ENCODE results near the gene EFNA1. TPM values are rescaled to one million over a fixed set of nuclear protein-coding genes. Genes with fewer than 3 reads are reported as not detected.

Gene EFNA1
- total RNA-seq, 1 experiment from 2014 or later: 19.7 TPM

DNA sequence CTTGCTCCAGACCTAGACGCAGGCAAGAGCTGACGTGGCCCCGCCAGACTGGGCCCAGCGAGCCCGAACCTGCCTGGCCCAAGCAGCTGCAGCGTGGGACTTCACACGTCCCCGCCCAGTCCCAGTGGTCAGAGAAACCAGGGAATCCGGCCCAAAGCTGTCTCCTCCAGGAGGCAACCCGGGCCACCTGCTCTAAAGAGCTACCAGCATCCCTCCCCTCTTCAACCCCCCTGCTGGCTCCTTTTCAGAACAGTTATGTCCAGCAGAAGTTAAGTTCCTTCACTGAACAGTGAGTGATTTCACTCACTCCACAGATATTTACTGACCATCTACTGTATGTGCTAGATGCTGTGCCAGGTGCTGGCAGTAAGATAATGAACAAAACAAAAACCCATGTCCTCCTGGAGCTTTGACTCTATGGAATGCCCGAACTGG is 2.1 kb upstream of the EFNA1 start:
- POLR2A ChIA-PET: interaction anchor here (0.8 kb wide), 1 partner anchor 10 kb away, joined by 3 read pairs; no protein-coding TSS in a partner anchor
- no peak overlapping the region for H3K27ac ChIP-seq (ENCODE audit: low read depth, low read length)

DNA sequence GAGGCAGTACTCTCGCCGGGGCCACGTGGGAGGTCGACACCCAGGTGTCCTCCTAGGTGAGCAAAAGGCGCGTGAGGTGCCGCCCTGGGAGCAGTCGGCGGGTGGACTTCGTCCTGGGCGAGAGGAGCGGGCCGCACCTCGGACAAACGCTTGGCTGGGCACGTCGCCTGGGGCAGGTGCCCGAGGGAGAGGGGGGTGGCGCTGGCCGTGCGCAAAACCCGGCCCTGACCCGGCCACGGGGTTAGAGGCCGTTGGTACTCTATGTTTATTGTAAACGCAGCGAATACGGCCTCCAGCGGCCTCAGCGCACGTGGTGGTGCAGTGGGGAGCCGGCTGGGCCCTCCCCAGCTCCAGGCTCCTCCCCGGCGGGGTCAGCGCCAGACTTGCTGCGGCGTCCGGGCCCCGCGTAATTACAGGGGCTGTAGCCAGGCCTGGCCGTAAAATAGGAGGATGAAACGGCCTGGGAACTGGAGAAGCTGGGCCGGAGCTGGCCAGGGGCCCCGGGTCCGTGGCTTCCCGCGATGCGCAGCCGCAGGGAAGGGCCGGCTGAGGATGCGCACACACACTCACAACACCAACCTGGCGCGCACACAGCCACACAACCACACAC is 1.6 kb upstream of the EFNA1 start:
- H3K27ac ChIP-seq (ENCODE audit: low read depth, low read length): no peak overlapping the region; the same call in 1 of the 2 replicates
- ChIA-PET CTCF (no interaction called here), RAD21 (ENCODE audit: low non-redundant PET in 1 of 2, low total read pairs in 2 of 2, uncharacterized antibody in 2 of 2, unreplicated experiment in 2 of 2) (no interaction called here), POLR2A (no interaction called here)
- H3K79me2 ChIP-seq (ENCODE audit: insufficient read depth, low read length): peaks cover 32% of the 10 kb centered on the region
- H3K9ac ChIP-seq (ENCODE audit: low read length): no peak overlapping the region
- H3K9me2 ChIP-seq (ENCODE audit: insufficient read depth): no peaks in the 10 kb centered on the region
- ATAC-seq: no peak
- H3K4me3 ChIP-seq (replicated peaks in 1 of 2; ENCODE audit: low read depth in 1 of 2, low read length in 2 of 2): no peak overlapping the region
- peak overlapping the region; percentile 99 for H3K4me2 ChIP-seq (ENCODE audit: low read length)
- no TSS peak for BruUV-seq (replicated peaks)
- no peaks in the 10 kb centered on the region for H3K27me3 ChIP-seq (ENCODE audit: insufficient read depth, low read length)
- H4K20me1 ChIP-seq (ENCODE audit: insufficient read depth): no peaks in the 10 kb centered on the region
- H3K9me3 ChIP-seq (ENCODE audit: control insufficient read depth in 1 of 2, insufficient read depth in 1 of 2, low read depth in 1 of 2, low read length in 2 of 2): no peaks in the 10 kb centered on the region
- peaks cover 29 to 64% of the 10 kb centered on the region in 2 experiments for H3K4me1 ChIP-seq (ENCODE audit: control insufficient read depth in 1 of 2, insufficient read depth in 2 of 2, low read length in 2 of 2)
- intact Hi-C loops (cut with micrococcal nuclease): no loop called here
- no peak overlapping the region for H2AFZ ChIP-seq (ENCODE audit: low read depth, low read length, poor library complexity, severe bottlenecking)
- DNase-seq (ENCODE audit: low read depth, low spot score): no peak
- H3K36me3 ChIP-seq (ENCODE audit: control insufficient read depth in 1 of 2, insufficient read depth in 2 of 2, low read length in 2 of 2): peaks cover 0 to 3% of the 10 kb centered on the region in 2 experiments; a peak in 2 of 4 replicates
- TF ChIP-seq ZFX (IDR thresholded peaks at IDR 0.05) (no peak), EZH2phosphoT487 (IDR thresholded peaks at IDR 0.05; ENCODE audit: borderline replicate concordance) (no peak), RAD21 (IDR thresholded peaks at IDR 0.05; ENCODE audit: low read depth) (no peak), ZNF274 (IDR thresholded peaks at IDR 0.05; ENCODE audit: low read depth, low read length) (no peak), SP1 (IDR thresholded peaks at IDR 0.05; ENCODE audit: low read depth) (no peak), POLR2AphosphoS5 (IDR thresholded peaks at IDR 0.05; ENCODE audit: low read depth, low read length) (no peak), JUND (IDR thresholded peaks at IDR 0.05) (no peak)
- TF ChIP-seq, protein P1, sequence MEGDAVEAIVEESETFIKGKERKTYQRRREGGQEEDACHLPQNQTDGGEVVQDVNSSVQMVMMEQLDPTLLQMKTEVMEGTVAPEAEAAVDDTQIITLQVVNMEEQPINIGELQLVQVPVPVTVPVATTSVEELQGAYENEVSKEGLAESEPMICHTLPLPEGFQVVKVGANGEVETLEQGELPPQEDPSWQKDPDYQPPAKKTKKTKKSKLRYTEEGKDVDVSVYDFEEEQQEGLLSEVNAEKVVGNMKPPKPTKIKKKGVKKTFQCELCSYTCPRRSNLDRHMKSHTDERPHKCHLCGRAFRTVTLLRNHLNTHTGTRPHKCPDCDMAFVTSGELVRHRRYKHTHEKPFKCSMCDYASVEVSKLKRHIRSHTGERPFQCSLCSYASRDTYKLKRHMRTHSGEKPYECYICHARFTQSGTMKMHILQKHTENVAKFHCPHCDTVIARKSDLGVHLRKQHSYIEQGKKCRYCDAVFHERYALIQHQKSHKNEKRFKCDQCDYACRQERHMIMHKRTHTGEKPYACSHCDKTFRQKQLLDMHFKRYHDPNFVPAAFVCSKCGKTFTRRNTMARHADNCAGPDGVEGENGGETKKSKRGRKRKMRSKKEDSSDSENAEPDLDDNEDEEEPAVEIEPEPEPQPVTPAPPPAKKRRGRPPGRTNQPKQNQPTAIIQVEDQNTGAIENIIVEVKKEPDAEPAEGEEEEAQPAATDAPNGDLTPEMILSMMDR (IDR thresholded peaks at IDR 0.05 in 2 of 3, conservative IDR thresholded peaks at IDR 0.05 in 1 of 3; ENCODE audit: borderline replicate concordance in 1 of 3, insufficient read depth in 1 of 3, low read depth in 2 of 3, low read length in 2 of 3): no peak
- TF ChIP-seq, protein P2, sequence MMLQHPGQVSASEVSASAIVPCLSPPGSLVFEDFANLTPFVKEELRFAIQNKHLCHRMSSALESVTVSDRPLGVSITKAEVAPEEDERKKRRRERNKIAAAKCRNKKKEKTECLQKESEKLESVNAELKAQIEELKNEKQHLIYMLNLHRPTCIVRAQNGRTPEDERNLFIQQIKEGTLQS (IDR thresholded peaks at IDR 0.05): no peak

More for the DNA sequence above, 2.1 kb upstream of the EFNA1 start:
- intact Hi-C loops (cut with micrococcal nuclease): no loop called here
- Histone ChIP-seq H3K4me3 (replicated peaks in 1 of 2; ENCODE audit: low read depth in 1 of 2, low read length in 2 of 2) (no peak overlapping the region), H3K36me3 (ENCODE audit: control insufficient read depth in 1 of 2, insufficient read depth in 2 of 2, low read length in 2 of 2) (no peaks in the 10 kb centered on the region), H2AFZ (ENCODE audit: low read depth, low read length, poor library complexity, severe bottlenecking) (no peak overlapping the region), H4K20me1 (ENCODE audit: insufficient read depth) (no peaks in the 10 kb centered on the region), H3K4me1 (ENCODE audit: control insufficient read depth in 1 of 2, insufficient read depth in 2 of 2, low read length in 2 of 2) (peaks cover 25 to 58% of the 10 kb centered on the region in 2 experiments), H3K9me2 (ENCODE audit: insufficient read depth) (no peaks in the 10 kb centered on the region), H3K79me2 (ENCODE audit: insufficient read depth, low read length) (peaks cover 27% of the 10 kb centered on the region), H3K27me3 (ENCODE audit: insufficient read depth, low read length) (no peaks in the 10 kb centered on the region), H3K9me3 (ENCODE audit: control insufficient read depth in 1 of 2, insufficient read depth in 1 of 2, low read depth in 1 of 2, low read length in 2 of 2) (no peaks in the 10 kb centered on the region), H3K4me2 (ENCODE audit: low read length) (no peak overlapping the region), H3K9ac (ENCODE audit: low read length) (no peak overlapping the region)
- TF ChIP-seq, protein P3, sequence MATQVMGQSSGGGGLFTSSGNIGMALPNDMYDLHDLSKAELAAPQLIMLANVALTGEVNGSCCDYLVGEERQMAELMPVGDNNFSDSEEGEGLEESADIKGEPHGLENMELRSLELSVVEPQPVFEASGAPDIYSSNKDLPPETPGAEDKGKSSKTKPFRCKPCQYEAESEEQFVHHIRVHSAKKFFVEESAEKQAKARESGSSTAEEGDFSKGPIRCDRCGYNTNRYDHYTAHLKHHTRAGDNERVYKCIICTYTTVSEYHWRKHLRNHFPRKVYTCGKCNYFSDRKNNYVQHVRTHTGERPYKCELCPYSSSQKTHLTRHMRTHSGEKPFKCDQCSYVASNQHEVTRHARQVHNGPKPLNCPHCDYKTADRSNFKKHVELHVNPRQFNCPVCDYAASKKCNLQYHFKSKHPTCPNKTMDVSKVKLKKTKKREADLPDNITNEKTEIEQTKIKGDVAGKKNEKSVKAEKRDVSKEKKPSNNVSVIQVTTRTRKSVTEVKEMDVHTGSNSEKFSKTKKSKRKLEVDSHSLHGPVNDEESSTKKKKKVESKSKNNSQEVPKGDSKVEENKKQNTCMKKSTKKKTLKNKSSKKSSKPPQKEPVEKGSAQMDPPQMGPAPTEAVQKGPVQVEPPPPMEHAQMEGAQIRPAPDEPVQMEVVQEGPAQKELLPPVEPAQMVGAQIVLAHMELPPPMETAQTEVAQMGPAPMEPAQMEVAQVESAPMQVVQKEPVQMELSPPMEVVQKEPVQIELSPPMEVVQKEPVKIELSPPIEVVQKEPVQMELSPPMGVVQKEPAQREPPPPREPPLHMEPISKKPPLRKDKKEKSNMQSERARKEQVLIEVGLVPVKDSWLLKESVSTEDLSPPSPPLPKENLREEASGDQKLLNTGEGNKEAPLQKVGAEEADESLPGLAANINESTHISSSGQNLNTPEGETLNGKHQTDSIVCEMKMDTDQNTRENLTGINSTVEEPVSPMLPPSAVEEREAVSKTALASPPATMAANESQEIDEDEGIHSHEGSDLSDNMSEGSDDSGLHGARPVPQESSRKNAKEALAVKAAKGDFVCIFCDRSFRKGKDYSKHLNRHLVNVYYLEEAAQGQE (IDR thresholded peaks at IDR 0.05; ENCODE audit: low read depth): no peak
- no peak for TF ChIP-seq ZNF274 (IDR thresholded peaks at IDR 0.05; ENCODE audit: low read depth, low read length)
- DNase-seq (ENCODE audit: low read depth, low spot score) (no peak), ATAC-seq (no peak)
- BruUV-seq (replicated peaks): no TSS peak
- CTCF ChIA-PET: no interaction called here
- RAD21 ChIA-PET (ENCODE audit: low non-redundant PET in 1 of 2, low total read pairs in 2 of 2, uncharacterized antibody in 2 of 2, unreplicated experiment in 2 of 2): no interaction called here

Measured in HCT116 (cell line).